Mucosa of rectum (tissue), 2 donors: ENCODE data around the gene UBAP1L.

ENCODE experiments used
- H3K27ac ChIP-seq, 2 donors: one replicate each; pipeline ENCODE4 v1.7.0; 2013; ENCODE audit warnings: inconsistent platforms in 2 of 2, low read depth in 2 of 2, low read length in 2 of 2
- H3K27me3 ChIP-seq, 2 donors: one replicate each; pipeline ENCODE4 v1.7.0; 2013; ENCODE audit warnings: low read length in 2 of 2; ENCODE audit not compliant: control insufficient read depth in 2 of 2, insufficient read depth in 2 of 2
- H3K36me3 ChIP-seq, 2 donors: one replicate each; pipeline ENCODE4 v1.7.0; 2013; ENCODE audit warnings: low read length in 2 of 2; ENCODE audit not compliant: control insufficient read depth in 2 of 2, insufficient read depth in 2 of 2
- H3K4me1 ChIP-seq, 2 donors: one replicate each; pipeline ENCODE4 v1.7.0; 2013; ENCODE audit warnings: low read length in 2 of 2, mild to moderate bottlenecking in 1 of 2; ENCODE audit not compliant: control insufficient read depth in 2 of 2, insufficient read depth in 2 of 2
- H3K4me3 ChIP-seq, 2 donors: one replicate each; pipeline ENCODE4 v1.7.0; 2013; ENCODE audit warnings: low read length in 2 of 2
- H3K9ac ChIP-seq, 2 donors: one replicate each; pipeline ENCODE4 v1.7.0; 2013; ENCODE audit warnings: low read length in 2 of 2, low read depth in 1 of 2, mild to moderate bottlenecking in 1 of 2
- H3K9me3 ChIP-seq, 2 donors: one replicate each; pipeline ENCODE4 v1.7.0; 2013; ENCODE audit warnings: low read length in 2 of 2; ENCODE audit not compliant: control insufficient read depth in 2 of 2
- donor health status: healthy.
- donor health status: Normal muscosa, but diverticular disease.

Gene UBAP1L

DNA sequence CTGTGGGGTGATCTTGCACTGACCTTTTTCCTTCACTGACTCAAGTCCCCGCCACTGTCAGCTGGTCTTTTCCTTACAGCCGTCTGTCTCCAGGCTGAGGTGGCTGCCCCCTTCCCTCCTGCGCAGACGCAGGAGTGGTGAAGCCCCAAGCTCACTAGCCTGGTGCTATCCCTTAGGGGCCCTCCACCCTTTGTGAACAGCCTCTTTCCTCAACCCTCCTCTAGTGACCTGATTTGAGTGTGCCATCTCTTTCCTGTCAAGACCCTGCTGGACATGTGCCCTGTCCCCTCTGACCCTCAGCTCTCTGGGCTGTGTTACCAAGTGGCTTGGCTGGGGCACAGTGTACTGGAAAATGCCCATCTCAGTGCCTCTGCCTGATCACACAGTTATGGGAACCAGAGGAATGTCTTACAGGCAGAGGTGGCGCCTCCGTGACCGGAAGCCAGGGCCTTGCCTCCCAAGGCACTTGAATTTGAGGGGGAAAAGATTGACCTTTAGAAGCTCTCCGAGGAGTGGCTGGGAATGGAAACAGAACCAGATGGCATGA lies 29.7 kb downstream of the UBAP1L start:
- Histone ChIP-seq H3K4me1 (peaks cover 37 to 43% of the 10 kb centered on the region in 2 donors), H3K36me3 (no peaks in the 10 kb centered on the region), H3K27ac (no peak overlapping the region), H3K27me3 (no peaks in the 10 kb centered on the region), H3K9ac (no peak overlapping the region), H3K9me3 (no peaks in the 10 kb centered on the region), H3K4me3 (no peak overlapping the region)

GRCh38 chr15:65084500-65085206 lies 30.3 kb downstream of the UBAP1L start:
- Histone ChIP-seq H3K9ac (no peak overlapping the region), H3K27me3 (no peaks in the 10 kb centered on the region), H3K9me3 (no peaks in the 10 kb centered on the region), H3K27ac (no peak overlapping the region), H3K36me3 (no peaks in the 10 kb centered on the region), H3K4me3 (no peak overlapping the region), H3K4me1 (peaks cover 35 to 43% of the 10 kb centered on the region in 2 donors)

- no peaks in the 10 kb centered on the region for H3K36me3 ChIP-seq
- H3K27me3 ChIP-seq: no peaks in the 10 kb centered on the region
- no peak overlapping the region for H3K4me3 ChIP-seq
- H3K9ac ChIP-seq: no peak overlapping the region
- H3K27ac ChIP-seq: no peak overlapping the region
- peaks cover 22 to 30% of the 10 kb centered on the region in 2 donors for H3K4me1 ChIP-seq
- H3K9me3 ChIP-seq: no peaks in the 10 kb centered on the region
Measured at GRCh38 chr15:65083262-65083701, 31.7 kb downstream of the UBAP1L start.

- no peaks in the 10 kb centered on the region for H3K36me3 ChIP-seq
- no peaks in the 10 kb centered on the region for H3K9me3 ChIP-seq
- peak overlapping the region in 1 of 2 donors; percentile 14 for H3K4me3 ChIP-seq
- no peaks in the 10 kb centered on the region for H3K27me3 ChIP-seq
- H3K9ac ChIP-seq: peak overlapping the region in 1 of 2 donors; percentile 33
- peaks cover 15 to 30% of the 10 kb centered on the region in 2 donors for H3K4me1 ChIP-seq
- H3K27ac ChIP-seq: peak overlapping the region; percentile 30 to 49
Measured at GRCh38 chr15:65082303-65082953, 32.6 kb downstream of the UBAP1L start.

- Histone ChIP-seq H3K36me3 (no peaks in the 10 kb centered on the region), H3K9ac (peak overlapping the region in 1 of 2 donors; percentile 33), H3K9me3 (no peaks in the 10 kb centered on the region), H3K4me1 (peaks cover 15 to 24% of the 10 kb centered on the region in 2 donors), H3K27ac (peak overlapping the region in 1 of 2 donors; percentile 49), H3K4me3 (no peak overlapping the region), H3K27me3 (no peaks in the 10 kb centered on the region)
Measured at GRCh38 chr15:65081758-65082157, 33.2 kb downstream of the UBAP1L start.

- H3K4me3 ChIP-seq: no peak overlapping the region
- H3K9me3 ChIP-seq: no peaks in the 10 kb centered on the region
- H3K9ac ChIP-seq: no peak overlapping the region
- peaks cover 15 to 23% of the 10 kb centered on the region in 2 donors for H3K4me1 ChIP-seq
- H3K27ac ChIP-seq: no peak overlapping the region
- no peaks in the 10 kb centered on the region for H3K27me3 ChIP-seq
- no peaks in the 10 kb centered on the region for H3K36me3 ChIP-seq
Measured at GRCh38 chr15:65081270-65081669, 33.7 kb downstream of the UBAP1L start.

DNA sequence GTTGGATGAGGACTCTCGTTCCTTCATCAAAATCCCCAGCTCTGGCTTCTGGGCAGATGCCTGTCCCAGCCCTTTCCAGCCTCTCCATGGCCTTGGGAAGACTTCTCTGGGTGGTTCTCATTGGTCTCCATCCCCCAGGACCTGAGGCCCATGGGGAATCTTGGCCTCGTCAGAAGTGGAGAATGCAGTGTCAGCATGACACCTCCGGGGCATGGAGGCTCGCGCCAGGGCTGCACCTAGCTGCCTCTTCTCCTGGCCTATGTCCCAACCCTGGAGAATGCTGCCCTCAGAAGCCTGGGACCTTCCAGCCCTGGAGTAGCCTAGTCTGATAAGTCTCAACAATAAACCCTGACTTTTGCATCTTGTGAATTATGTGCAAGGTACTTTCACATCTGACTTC lies 35.4 kb downstream of the UBAP1L start:
- Histone ChIP-seq H3K36me3 (no peaks in the 10 kb centered on the region), H3K27me3 (no peaks in the 10 kb centered on the region), H3K4me1 (peaks cover 15 to 23% of the 10 kb centered on the region in 2 donors), H3K27ac (no peak overlapping the region), H3K9ac (no peak overlapping the region), H3K9me3 (no peaks in the 10 kb centered on the region), H3K4me3 (no peak overlapping the region)

DNA sequence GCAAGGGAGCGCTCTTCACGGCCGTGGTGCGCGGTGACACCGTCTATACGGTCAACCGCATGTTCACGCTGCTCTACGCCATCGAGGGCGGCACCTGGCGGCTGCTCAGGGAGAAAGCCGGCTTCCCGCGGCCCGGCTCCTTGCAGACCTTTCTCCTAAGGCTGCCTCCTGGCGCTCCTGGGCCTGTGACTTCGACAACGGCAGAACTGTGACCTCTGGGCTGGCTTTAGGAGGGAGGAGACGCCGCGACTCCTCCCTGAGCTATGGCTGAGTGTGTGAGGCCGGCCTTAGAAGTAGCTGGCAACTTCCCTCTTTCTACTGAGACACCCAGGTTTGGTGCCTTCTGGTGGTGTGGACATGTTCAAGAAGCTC lies 37.0 kb downstream of the UBAP1L start:
- Histone ChIP-seq H3K36me3 (no peaks in the 10 kb centered on the region), H3K27ac (peak overlapping the region; percentile 1 to 31), H3K4me1 (peaks cover 15 to 22% of the 10 kb centered on the region in 2 donors), H3K9ac (peak overlapping the region in 1 of 2 donors; percentile 59), H3K9me3 (no peaks in the 10 kb centered on the region), H3K4me3 (no peak overlapping the region), H3K27me3 (no peaks in the 10 kb centered on the region)

DNA sequence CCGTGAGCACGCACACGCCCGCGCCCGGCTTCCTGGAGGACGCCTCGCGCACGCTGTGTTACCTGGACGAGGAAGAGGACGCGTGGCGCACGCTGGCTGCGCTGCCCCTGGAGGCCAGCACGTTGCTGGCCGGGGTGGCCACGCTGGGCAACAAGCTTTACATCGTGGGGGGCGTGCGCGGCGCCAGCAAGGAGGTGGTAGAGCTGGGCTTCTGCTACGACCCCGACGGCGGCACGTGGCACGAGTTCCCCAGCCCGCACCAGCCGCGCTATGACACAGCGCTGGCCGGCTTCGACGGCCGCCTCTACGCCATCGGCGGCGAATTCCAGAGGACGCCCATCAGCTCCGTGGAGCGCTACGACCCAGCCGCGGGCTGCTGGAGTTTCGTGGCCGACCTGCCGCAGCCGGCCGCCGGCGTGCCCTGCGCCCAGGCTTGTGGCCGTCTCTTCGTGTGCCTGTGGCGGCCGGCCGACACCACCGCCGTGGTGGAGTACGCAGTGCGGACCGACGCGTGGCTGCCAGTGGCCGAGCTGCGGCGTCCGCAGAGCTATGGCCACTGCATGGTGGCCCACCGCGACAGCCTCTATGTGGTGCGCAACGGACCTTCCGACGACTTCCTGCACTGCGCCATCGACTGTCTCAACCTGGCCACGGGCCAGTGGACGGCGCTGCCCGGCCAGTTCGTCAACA lies 37.6 kb downstream of the UBAP1L start:
- peaks cover 12 to 17% of the 10 kb centered on the region in 2 donors for H3K4me1 ChIP-seq

More for the DNA sequence above, 37.6 kb downstream of the UBAP1L start:
- no peaks in the 10 kb centered on the region for H3K36me3 ChIP-seq
- no peaks in the 10 kb centered on the region for H3K27me3 ChIP-seq
- no peak overlapping the region for H3K4me3 ChIP-seq
- no peaks in the 10 kb centered on the region for H3K9me3 ChIP-seq
- H3K9ac ChIP-seq: peak overlapping the region in 1 of 2 donors; percentile 59
- H3K27ac ChIP-seq: peak overlapping the region; percentile 1 to 31
